CD14-positive monocyte (primary cell): ENCODE data around the gene SH3BGRL2. TPM values are rescaled to one million over a fixed set of nuclear protein-coding genes. Genes with fewer than 3 reads are reported as not detected.

Experiments
- DNase-seq, 3 donors: peaks; one replicate each; pipeline ENCODE4 v3.0.0-alpha.2; 2011 to 2022
- H2AFZ ChIP-seq: 2 replicates; pipeline ENCODE4 v1.6.0; 2012; ENCODE audit warnings: mild to moderate bottlenecking, low read depth, low read length, inconsistent platforms; ENCODE audit not compliant: insufficient read depth, poor library complexity, severe bottlenecking
- H3K27ac ChIP-seq, 2 donors: 1 replicate in 1 of 2; 2 replicates in 1 of 2; pipeline ENCODE4 v1.5.1; 2012 to 2013; ENCODE audit warnings: low read length in 2 of 2, control low read depth in 1 of 2, inconsistent platforms in 1 of 2, low read depth in 1 of 2, mild to moderate bottlenecking in 1 of 2
- H3K27me3 ChIP-seq, 2 donors: one replicate each; pipeline versions ENCODE4 v1.6.0 to v1.6.1; 2011 to 2013; ENCODE audit warnings: low read length in 2 of 2; ENCODE audit not compliant: control insufficient read depth in 2 of 2, insufficient read depth in 2 of 2
- H3K36me3 ChIP-seq, 2 donors: replicated peaks in 1 of 2; 1 replicate in 1 of 2; 2 replicates in 1 of 2; pipeline versions ENCODE4 v1.5.1 to v1.6.1; 2012 to 2013; ENCODE audit warnings: low read length in 2 of 2, control low read depth in 1 of 2, inconsistent platforms in 1 of 2, mild to moderate bottlenecking in 1 of 2; ENCODE audit not compliant: insufficient read depth in 2 of 2, control insufficient read depth in 1 of 2
- H3K4me1 ChIP-seq, 2 donors: 1 replicate in 1 of 2; 2 replicates in 1 of 2; pipeline versions ENCODE4 v1.5.1 to v1.6.1; 2012 to 2013; ENCODE audit warnings: low read length in 2 of 2, control low read depth in 1 of 2, inconsistent platforms in 1 of 2, mild to moderate bottlenecking in 1 of 2, moderate library complexity in 1 of 2; ENCODE audit not compliant: insufficient read depth in 2 of 2, control insufficient read depth in 1 of 2
- H3K4me2 ChIP-seq: replicated peaks from 2 replicates; pipeline ENCODE3; 2012; ENCODE audit warnings: low read length, moderate library complexity, mild to moderate bottlenecking; ENCODE audit not compliant: poor library complexity, severe bottlenecking; ENCODE audit errors: extremely low read depth
- H3K4me3 ChIP-seq, 3 experiments: fragments of 200-600 bp in 1 of 3; sonication (generic) in 1 of 3; replicated peaks in 1 of 3; 1 replicate in 2 of 3; 2 replicates in 1 of 3; pipeline ENCODE4 v1.5.1; 2011 to 2013; ENCODE audit warnings: low read length in 3 of 3, mild to moderate bottlenecking in 3 of 3, control low read depth in 2 of 3, low read depth in 2 of 3, inconsistent platforms in 1 of 3, moderate library complexity in 1 of 3
- H3K79me2 ChIP-seq: 2 replicates; pipeline ENCODE4 v1.6.0; 2012; ENCODE audit warnings: mild to moderate bottlenecking, control low read depth, inconsistent platforms, low read length, moderate library complexity; ENCODE audit not compliant: insufficient read depth
- H3K9ac ChIP-seq: 2 replicates; pipeline ENCODE4 v1.6.0; 2017; ENCODE audit warnings: low read length, mild to moderate bottlenecking; ENCODE audit not compliant: insufficient read depth, poor library complexity, severe bottlenecking
- H3K9me3 ChIP-seq, 2 donors: replicated peaks in 1 of 2; 1 replicate in 1 of 2; 2 replicates in 1 of 2; pipeline versions ENCODE4 v1.5.1 to v1.6.1; 2012 to 2013; ENCODE audit warnings: low read length in 2 of 2, control low read depth in 1 of 2; ENCODE audit not compliant: control insufficient read depth in 1 of 2, insufficient read depth in 1 of 2
- H4K20me1 ChIP-seq: 2 replicates; pipeline ENCODE4 v1.6.0; 2012; ENCODE audit warnings: mild to moderate bottlenecking, low read length, control low read depth, moderate library complexity; ENCODE audit not compliant: insufficient read depth
- H3K27ac Mint-ChIP-seq, 7 donors: one replicate each; pipeline ENCODE4 v1.8.0; 2020; ENCODE audit warnings: mild to moderate bottlenecking in 7 of 7, mixed read lengths in 7 of 7, moderate library complexity in 6 of 7, inconsistent platforms in 2 of 7
- H3K27me3 Mint-ChIP-seq, 3 donors: one replicate each; pipeline ENCODE4 v1.8.0; 2021 to 2022; ENCODE audit warnings: low read depth in 3 of 3, mild to moderate bottlenecking in 3 of 3, mixed read lengths in 3 of 3, moderate library complexity in 3 of 3, inconsistent platforms in 1 of 3
- H3K36me3 Mint-ChIP-seq, 2 donors: one replicate each; pipeline ENCODE4 v1.8.0; 2020; ENCODE audit warnings: mixed read lengths in 2 of 2, inconsistent platforms in 1 of 2, mild to moderate bottlenecking in 1 of 2
- H3K4me1 Mint-ChIP-seq: one replicate; pipeline ENCODE4 v1.8.0; 2020; ENCODE audit warnings: mild to moderate bottlenecking, mixed read lengths
- H3K4me3 Mint-ChIP-seq, 2 donors: one replicate each; pipeline ENCODE4 v1.8.0; 2020; ENCODE audit warnings: mild to moderate bottlenecking in 2 of 2, mixed read lengths in 2 of 2, moderate library complexity in 1 of 2
- H3K9me3 Mint-ChIP-seq, 7 donors: one replicate each; pipeline ENCODE4 v1.8.0; 2020 to 2022; ENCODE audit warnings: mixed read lengths in 7 of 7, mild to moderate bottlenecking in 6 of 7, moderate library complexity in 6 of 7, inconsistent platforms in 2 of 7
- CTCF ChIP-seq: fragments of 200-600 bp; IDR thresholded peaks from one replicate; pipeline ENCODE4 v1.8.0; 2022; ENCODE audit warnings: antibody characterized with exemption, mild to moderate bottlenecking
- WGBS: methylation state at CpG from one replicate; pipeline ENCODE4 v1.1.5; 2013; ENCODE audit warnings: missing lambda C conversion rate; ENCODE audit not compliant: insufficient coverage; 5-methylcytosine and 5-hydroxymethylcytosine counted together
- intact Hi-C, 2 donors: fragments of 100-400 bp; cut with micrococcal nuclease; formaldehyde crosslinking; loops; one replicate each; pipeline versions ENCODE4 v1.15.0 to v1.15.1; 2023
- polyA plus RNA-seq, 3 donors: library from polyadenylated mRNA; depleted of rRNA in 1 of 3; unstranded in 2 of 3; stranded (reverse) in 1 of 3; fragments of 300-500 nt in 2 of 3; fragments of >200 nt in 1 of 3; fragmentation: Illumina TruSeq in 2 of 3; gene quantifications; 1 replicate in 2 of 3; 2 replicates in 1 of 3; pipeline ENCODE4 v1.2.3, GENCODE V29; 2012 to 2021

SH3BGRL2 gene
- polyA plus RNA-seq, 3 donors: 0.03 to 0.30 (median 0.28) TPM

GRCh38 chr6:79636673-79637072 is 5.5 kb downstream of the SH3BGRL2 start:
- H3K36me3 ChIP-seq: no peaks in the 10 kb centered on the region
- H3K9me3 ChIP-seq: no peaks in the 10 kb centered on the region
- Mint-ChIP-seq H3K4me3 (no peak overlapping the region), H3K27me3 (peaks cover 6 to 16% (median 13%) of the 10 kb centered on the region in 3 donors), H3K9me3 (no peaks in the 10 kb centered on the region), H3K36me3 (no peaks in the 10 kb centered on the region), H3K4me1 (peaks cover 3% of the 10 kb centered on the region), H3K27ac (no peak overlapping the region)
- H3K4me1 ChIP-seq: peaks cover 2% of the 10 kb centered on the region in 2 donors
- H3K4me3 ChIP-seq: no peak overlapping the region
- no peak overlapping the region for H3K9ac ChIP-seq
- intact Hi-C loops: no loop called here
- H4K20me1 ChIP-seq: no peaks in the 10 kb centered on the region
- DNase-seq: no peak
- no peak overlapping the region for H2AFZ ChIP-seq
- TF ChIP-seq CTCF: no peak
- H3K27me3 ChIP-seq: peaks cover 14 to 25% of the 10 kb centered on the region in 2 donors
- no CpG with 5 or more reads among the region's 1 CpG for WGBS
- H3K79me2 ChIP-seq: no peaks in the 10 kb centered on the region
- H3K27ac ChIP-seq: no peak overlapping the region
- H3K4me2 ChIP-seq: no peak overlapping the region

GRCh38 chr6:79640146-79641111 is 9.3 kb downstream of the SH3BGRL2 start:
- Histone ChIP-seq H3K27me3 (no peaks in the 10 kb centered on the region), H3K4me2 (no peak overlapping the region), H3K36me3 (no peaks in the 10 kb centered on the region), H2AFZ (no peak overlapping the region), H3K27ac (no peak overlapping the region), H3K79me2 (no peaks in the 10 kb centered on the region), H3K4me3 (no peak overlapping the region), H3K9me3 (no peaks in the 10 kb centered on the region), H4K20me1 (no peaks in the 10 kb centered on the region), H3K4me1 (no peaks in the 10 kb centered on the region), H3K9ac (no peak overlapping the region)
- TF ChIP-seq CTCF: no peak
- Mint-ChIP-seq H3K4me1 (no peaks in the 10 kb centered on the region), H3K4me3 (no peak overlapping the region), H3K27ac (peak overlapping the region in 1 of 7 donors; percentile 8), H3K27me3 (peaks cover 1 to 4% (median 3%) of the 10 kb centered on the region in 3 donors), H3K36me3 (no peaks in the 10 kb centered on the region), H3K9me3 (no peaks in the 10 kb centered on the region)
- intact Hi-C loops: no loop called here
- 68% methylated on average over 4 of the region's 4 CpGs for WGBS
- no peak for DNase-seq
